ENCODE results near the gene OBI1.

The OBI1 gene, protein sequence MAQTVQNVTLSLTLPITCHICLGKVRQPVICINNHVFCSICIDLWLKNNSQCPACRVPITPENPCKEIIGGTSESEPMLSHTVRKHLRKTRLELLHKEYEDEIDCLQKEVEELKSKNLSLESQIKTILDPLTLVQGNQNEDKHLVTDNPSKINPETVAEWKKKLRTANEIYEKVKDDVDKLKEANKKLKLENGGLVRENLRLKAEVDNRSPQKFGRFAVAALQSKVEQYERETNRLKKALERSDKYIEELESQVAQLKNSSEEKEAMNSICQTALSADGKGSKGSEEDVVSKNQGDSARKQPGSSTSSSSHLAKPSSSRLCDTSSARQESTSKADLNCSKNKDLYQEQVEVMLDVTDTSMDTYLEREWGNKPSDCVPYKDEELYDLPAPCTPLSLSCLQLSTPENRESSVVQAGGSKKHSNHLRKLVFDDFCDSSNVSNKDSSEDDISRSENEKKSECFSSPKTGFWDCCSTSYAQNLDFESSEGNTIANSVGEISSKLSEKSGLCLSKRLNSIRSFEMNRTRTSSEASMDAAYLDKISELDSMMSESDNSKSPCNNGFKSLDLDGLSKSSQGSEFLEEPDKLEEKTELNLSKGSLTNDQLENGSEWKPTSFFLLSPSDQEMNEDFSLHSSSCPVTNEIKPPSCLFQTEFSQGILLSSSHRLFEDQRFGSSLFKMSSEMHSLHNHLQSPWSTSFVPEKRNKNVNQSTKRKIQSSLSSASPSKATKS

DNA sequence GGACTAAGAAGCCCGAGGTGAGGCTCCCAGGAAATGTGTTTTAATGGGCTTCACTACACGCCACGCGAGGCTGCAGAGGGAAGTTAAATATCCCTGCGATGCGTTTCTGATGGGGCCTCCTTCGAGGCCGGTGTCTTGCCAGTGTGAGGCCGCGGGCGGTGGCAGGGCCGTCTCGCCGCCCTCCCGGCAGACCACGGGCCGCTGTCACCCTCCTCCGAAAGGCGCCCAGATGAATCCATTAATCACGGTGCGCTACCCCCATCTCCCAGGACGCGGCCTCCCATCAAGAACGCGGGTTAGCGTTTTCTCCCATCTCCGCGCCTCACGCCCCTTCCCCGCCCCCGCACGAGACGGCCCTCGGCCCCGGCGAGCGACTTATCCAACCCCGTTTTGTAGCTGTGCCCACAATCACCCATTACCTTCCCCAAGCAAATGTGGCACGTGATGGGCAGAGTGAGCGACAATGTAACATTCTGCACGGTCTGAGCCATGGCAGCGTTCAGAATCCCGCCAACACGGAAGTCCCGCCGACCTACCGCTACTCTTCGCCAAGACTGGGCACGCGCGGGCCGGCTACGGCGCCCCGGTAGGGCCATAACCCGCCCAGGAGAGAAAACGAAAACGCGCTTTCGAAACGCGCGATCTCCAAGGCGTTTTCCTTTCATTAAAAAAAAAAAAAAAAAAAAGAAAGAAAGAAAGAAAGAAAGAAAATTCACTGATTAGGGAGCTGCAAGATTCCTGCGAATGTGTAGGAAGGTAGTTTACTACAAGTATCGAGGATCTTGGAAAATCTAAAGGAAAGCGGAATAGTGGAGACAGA is at the start of gene OBI1:
OBI1 (minus strand) TSS at position 526 of the 820 bp plus-strand sequence; CDS start at position 491, 35 bp downstream.
- WGBS (ENCODE audit: insufficient coverage, insufficient read length), result no CpG with 5 or more reads among the region's 67 CpGs
- Histone ChIP-seq H3K27me3 (ENCODE audit: control insufficient read depth, insufficient read depth, low read length) (no peaks in the 10 kb centered on the region; the same call in 1 of the 2 replicates), H3K36me3 (ENCODE audit: control insufficient read depth, insufficient read depth, low read length) (no peaks in the 10 kb centered on the region), H3K9me3 (ENCODE audit: control insufficient read depth, insufficient read depth, low read length) (no peaks in the 10 kb centered on the region), H3K27ac (ENCODE audit: low read length) (no peak within 1 kb of the TSS), H3K4me3 (ENCODE audit: low read length) (peak within 1 kb of the TSS; percentile 87), H3K4me1 (ENCODE audit: control insufficient read depth, insufficient read depth, low read length) (0 out of 2 replicates have a peak, but pooled peaks cover 2% of the 10 kb centered on the region)
- DNase-seq (ENCODE audit: low read depth, low spot score), result peak; percentile 43

DNA sequence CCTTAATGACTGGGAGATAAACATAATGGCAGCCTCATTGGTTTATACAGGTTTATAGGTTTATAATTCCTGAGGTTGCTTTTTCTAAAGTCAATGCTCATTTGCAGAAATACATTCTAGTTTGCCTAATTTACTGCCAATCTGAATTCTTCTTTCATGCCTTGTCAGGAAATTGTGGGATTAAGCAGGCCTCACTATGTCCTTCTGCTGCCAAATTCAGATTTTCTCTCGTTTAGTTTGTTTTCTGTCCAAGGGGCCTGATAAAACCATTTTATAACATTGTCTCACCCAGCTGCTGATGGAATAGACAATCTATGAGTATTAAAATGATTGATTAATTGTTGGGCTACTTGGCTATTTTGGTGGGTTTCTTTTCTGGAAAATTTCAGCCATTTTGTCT is 42.4 kb upstream of the OBI1 start:
- no peak for DNase-seq (ENCODE audit: low read depth, low spot score)
- WGBS (ENCODE audit: insufficient coverage, insufficient read length), result no CpG with 5 or more reads among the region's 1 CpG
- Histone ChIP-seq H3K4me1 (ENCODE audit: control insufficient read depth, insufficient read depth, low read length) (no peaks in the 10 kb centered on the region), H3K4me3 (ENCODE audit: low read length) (no peak overlapping the region), H3K9me3 (ENCODE audit: control insufficient read depth, insufficient read depth, low read length) (no peaks in the 10 kb centered on the region), H3K27ac (ENCODE audit: low read length) (no peak overlapping the region), H3K27me3 (ENCODE audit: control insufficient read depth, insufficient read depth, low read length) (no peaks in the 10 kb centered on the region), H3K36me3 (ENCODE audit: control insufficient read depth, insufficient read depth, low read length) (no peaks in the 10 kb centered on the region)

DNA sequence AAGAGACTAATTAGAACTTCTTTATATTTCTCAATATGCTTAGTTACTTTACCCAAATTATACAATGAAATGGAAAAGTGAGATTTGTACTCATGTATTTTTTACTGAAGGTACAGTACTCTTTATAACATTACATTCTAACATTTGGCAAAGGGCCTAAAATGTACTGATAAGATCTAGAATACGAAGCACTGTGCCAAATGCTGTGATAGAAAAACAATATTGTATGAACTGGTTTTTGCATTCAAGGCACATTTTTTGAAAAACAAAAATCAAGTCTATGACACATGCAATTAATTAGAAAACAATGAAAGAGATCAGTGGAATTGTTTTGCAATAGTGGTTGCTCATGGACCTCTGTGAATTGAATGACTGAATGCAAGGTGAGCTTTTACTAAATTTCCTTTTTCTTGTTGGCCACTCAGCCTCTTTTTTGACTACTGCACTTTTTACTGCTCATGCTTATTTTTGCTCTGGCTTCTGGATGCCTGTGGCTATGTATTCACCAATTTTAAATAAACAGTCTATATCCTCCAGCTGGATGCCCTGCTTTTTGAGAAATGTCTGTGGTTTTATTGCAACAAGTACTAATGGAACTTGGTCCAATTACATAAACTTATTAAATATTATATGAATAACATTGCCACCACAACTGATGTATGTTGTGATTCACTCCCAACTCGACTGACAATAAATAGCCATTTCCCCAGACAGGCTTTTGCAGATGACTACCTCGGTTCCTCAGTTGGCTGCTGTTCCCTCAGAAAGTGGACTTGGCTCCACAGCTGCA is 41.4 kb upstream of the OBI1 start:
- Histone ChIP-seq H3K27ac (ENCODE audit: low read length) (no peak overlapping the region), H3K36me3 (ENCODE audit: control insufficient read depth, insufficient read depth, low read length) (no peaks in the 10 kb centered on the region), H3K4me3 (ENCODE audit: low read length) (no peak overlapping the region), H3K9me3 (ENCODE audit: control insufficient read depth, insufficient read depth, low read length) (no peaks in the 10 kb centered on the region), H3K4me1 (ENCODE audit: control insufficient read depth, insufficient read depth, low read length) (no peaks in the 10 kb centered on the region), H3K27me3 (ENCODE audit: control insufficient read depth, insufficient read depth, low read length) (no peaks in the 10 kb centered on the region)
- WGBS (ENCODE audit: insufficient coverage, insufficient read length), result no CpG with 5 or more reads among the region's 3 CpGs
- no peak for DNase-seq (ENCODE audit: low read depth, low spot score)

- WGBS (ENCODE audit: insufficient coverage, insufficient read length), result no CpG with 5 or more reads among the region's 2 CpGs
- Histone ChIP-seq H3K4me3 (ENCODE audit: low read length) (no peak overlapping the region), H3K9me3 (ENCODE audit: control insufficient read depth, insufficient read depth, low read length) (no peaks in the 10 kb centered on the region), H3K36me3 (ENCODE audit: control insufficient read depth, insufficient read depth, low read length) (no peaks in the 10 kb centered on the region), H3K4me1 (ENCODE audit: control insufficient read depth, insufficient read depth, low read length) (no peaks in the 10 kb centered on the region), H3K27ac (ENCODE audit: low read length) (no peak overlapping the region), H3K27me3 (ENCODE audit: control insufficient read depth, insufficient read depth, low read length) (no peaks in the 10 kb centered on the region)
- DNase-seq (ENCODE audit: low read depth, low spot score), result no peak
Observed at GRCh38 chr13:78689011-78689410, 30.1 kb upstream of the OBI1 start.

GRCh38 chr13:78686461-78686860 is 27.5 kb upstream of the OBI1 start:
- Histone ChIP-seq H3K27ac (ENCODE audit: low read length) (no peak overlapping the region), H3K9me3 (ENCODE audit: control insufficient read depth, insufficient read depth, low read length) (no peaks in the 10 kb centered on the region), H3K4me3 (ENCODE audit: low read length) (no peak overlapping the region), H3K36me3 (ENCODE audit: control insufficient read depth, insufficient read depth, low read length) (no peaks in the 10 kb centered on the region), H3K4me1 (ENCODE audit: control insufficient read depth, insufficient read depth, low read length) (no peaks in the 10 kb centered on the region), H3K27me3 (ENCODE audit: control insufficient read depth, insufficient read depth, low read length) (no peaks in the 10 kb centered on the region)
- DNase-seq (ENCODE audit: low read depth, low spot score), result no peak
- WGBS (ENCODE audit: insufficient coverage, insufficient read length), result no CpG with 5 or more reads among the region's 4 CpGs

DNA sequence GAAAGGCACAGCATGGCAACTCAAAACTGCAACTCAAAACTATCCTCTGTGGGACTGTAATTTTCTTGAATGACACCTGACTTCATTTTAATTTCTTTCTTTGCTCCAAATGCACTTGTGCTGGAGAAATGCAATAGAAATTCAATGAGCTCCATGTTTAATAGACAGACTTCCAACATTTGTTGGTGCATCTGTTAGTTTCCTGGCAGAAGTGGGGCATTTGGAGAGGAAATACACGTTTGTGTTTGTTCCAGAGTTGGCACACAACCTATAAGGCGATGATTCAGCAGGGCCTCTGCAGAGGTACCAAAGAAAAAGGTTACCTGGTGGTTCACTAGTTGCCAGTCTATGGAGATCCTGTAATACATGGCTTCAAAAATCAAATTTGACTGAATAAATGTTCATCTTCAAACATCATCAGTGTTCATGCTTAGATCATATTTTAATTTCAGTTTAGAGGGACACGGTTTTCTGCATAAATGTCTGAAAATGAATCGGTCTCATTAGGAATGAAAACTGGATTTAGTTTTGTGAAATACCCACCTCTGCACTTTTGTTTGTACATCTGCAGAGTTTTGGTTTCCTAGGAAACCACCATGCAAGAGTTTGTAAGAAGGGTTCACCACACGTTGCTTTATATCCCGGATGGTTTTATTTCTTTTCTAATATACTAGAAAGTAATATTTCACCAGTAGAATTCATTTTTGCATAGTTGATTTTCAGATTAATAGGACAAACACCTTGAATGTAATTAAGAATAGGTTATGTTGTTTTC is 21.8 kb upstream of the OBI1 start:
- no peaks in the 10 kb centered on the region for H3K27me3 ChIP-seq (ENCODE audit: control insufficient read depth, insufficient read depth, low read length)
- no peak for DNase-seq (ENCODE audit: low read depth, low spot score)
- H3K36me3 ChIP-seq (ENCODE audit: control insufficient read depth, insufficient read depth, low read length), result no peaks in the 10 kb centered on the region
- H3K4me3 ChIP-seq (ENCODE audit: low read length), result no peak overlapping the region
- no peak overlapping the region for H3K27ac ChIP-seq (ENCODE audit: low read length)
- no CpG with 5 or more reads among the region's 6 CpGs for WGBS (ENCODE audit: insufficient coverage, insufficient read length)
- no peaks in the 10 kb centered on the region for H3K4me1 ChIP-seq (ENCODE audit: control insufficient read depth, insufficient read depth, low read length)
- no peaks in the 10 kb centered on the region for H3K9me3 ChIP-seq (ENCODE audit: control insufficient read depth, insufficient read depth, low read length)

DNA sequence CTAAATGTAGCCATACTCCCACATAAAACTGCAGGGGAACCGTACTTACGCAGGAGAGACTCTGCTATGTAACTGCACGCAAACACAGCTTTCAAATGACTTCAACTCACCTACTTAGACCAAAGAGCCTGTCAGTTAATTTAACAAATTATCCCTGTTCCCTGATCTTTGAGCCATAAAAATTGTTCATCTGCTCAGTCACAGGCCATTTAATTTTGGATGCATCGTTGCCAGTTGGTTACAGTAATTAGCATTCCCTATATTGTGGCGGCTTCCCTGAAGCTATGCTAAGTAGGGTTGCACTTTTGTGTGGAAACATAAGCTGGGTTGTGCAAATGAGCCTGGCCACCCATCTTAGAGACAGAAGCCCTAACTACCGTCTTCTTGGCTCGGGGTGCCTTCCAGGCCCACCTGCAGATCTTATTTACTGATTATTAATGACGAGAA is 21.2 kb upstream of the OBI1 start:
- H3K27ac ChIP-seq (ENCODE audit: low read length), result no peak overlapping the region
- 0 out of 2 replicates have a peak, but pooled peaks cover under 1% of the 10 kb centered on the region for H3K4me1 ChIP-seq (ENCODE audit: control insufficient read depth, insufficient read depth, low read length)
- WGBS (ENCODE audit: insufficient coverage, insufficient read length), result no CpG with 5 or more reads among the region's 8 CpGs
- no peaks in the 10 kb centered on the region for H3K36me3 ChIP-seq (ENCODE audit: control insufficient read depth, insufficient read depth, low read length)
- no peaks in the 10 kb centered on the region for H3K9me3 ChIP-seq (ENCODE audit: control insufficient read depth, insufficient read depth, low read length)
- H3K27me3 ChIP-seq (ENCODE audit: control insufficient read depth, insufficient read depth, low read length), result no peaks in the 10 kb centered on the region
- H3K4me3 ChIP-seq (ENCODE audit: low read length), result no peak overlapping the region
- DNase-seq (ENCODE audit: low read depth, low spot score), result no peak

DNA sequence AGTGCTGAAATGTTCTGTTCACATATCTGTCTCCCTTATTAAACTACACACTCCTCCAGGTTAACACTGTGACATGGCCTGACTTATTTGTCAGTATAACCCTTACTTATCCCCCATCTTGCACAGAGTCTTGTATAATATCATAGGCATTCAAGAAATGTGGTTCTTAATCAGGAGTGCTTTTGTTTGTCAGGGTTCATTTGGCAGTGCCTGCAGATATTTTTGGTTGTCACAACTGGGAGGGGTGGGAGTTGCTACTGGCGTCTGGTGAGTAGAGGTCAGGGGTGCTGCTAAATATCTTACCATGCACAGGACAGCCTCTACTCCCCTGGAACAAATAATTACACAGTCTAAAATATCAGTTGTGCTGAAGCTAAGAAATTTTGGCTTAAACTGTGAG is 20.4 kb upstream of the OBI1 start:
- no peaks in the 10 kb centered on the region for H3K36me3 ChIP-seq (ENCODE audit: control insufficient read depth, insufficient read depth, low read length)
- DNase-seq (ENCODE audit: low read depth, low spot score), result no peak
- H3K27ac ChIP-seq (ENCODE audit: low read length), result no peak overlapping the region
- H3K4me3 ChIP-seq (ENCODE audit: low read length), result no peak overlapping the region
- H3K27me3 ChIP-seq (ENCODE audit: control insufficient read depth, insufficient read depth, low read length), result no peaks in the 10 kb centered on the region; the same call in 1 of the 2 replicates
- H3K4me1 ChIP-seq (ENCODE audit: control insufficient read depth, insufficient read depth, low read length), result 0 out of 2 replicates have a peak, but pooled peaks cover 1% of the 10 kb centered on the region
- no peaks in the 10 kb centered on the region for H3K9me3 ChIP-seq (ENCODE audit: control insufficient read depth, insufficient read depth, low read length)
- no CpG with 5 or more reads among the region's 1 CpG for WGBS (ENCODE audit: insufficient coverage, insufficient read length)

GRCh38 chr13:78675112-78675511 is 16.2 kb upstream of the OBI1 start:
- WGBS (ENCODE audit: insufficient coverage, insufficient read length), result no CpG with 5 or more reads among the region's 3 CpGs
- H3K36me3 ChIP-seq (ENCODE audit: control insufficient read depth, insufficient read depth, low read length), result no peaks in the 10 kb centered on the region
- H3K9me3 ChIP-seq (ENCODE audit: control insufficient read depth, insufficient read depth, low read length), result no peaks in the 10 kb centered on the region
- H3K27me3 ChIP-seq (ENCODE audit: control insufficient read depth, insufficient read depth, low read length), result no peaks in the 10 kb centered on the region; the same call in 1 of the 2 replicates
- no peak overlapping the region for H3K4me3 ChIP-seq (ENCODE audit: low read length)
- no peak overlapping the region for H3K27ac ChIP-seq (ENCODE audit: low read length)
- DNase-seq (ENCODE audit: low read depth, low spot score), result no peak
- 0 out of 2 replicates have a peak, but pooled peaks cover 1% of the 10 kb centered on the region for H3K4me1 ChIP-seq (ENCODE audit: control insufficient read depth, insufficient read depth, low read length)

Measured in iPS DF 6.9 (cell line).